AG04450 (cell line): ENCODE data around the gene AUH. TPM values are rescaled to one million over a fixed set of nuclear protein-coding genes. Genes with fewer than 3 reads are reported as not detected.

Source experiments
- CTCF ChIA-PET: fragments of 300-600, 350-600 bp; formaldehyde crosslinking; extraction: SDS; loops from one replicate; lab custom pipeline; 2022; ENCODE audit warnings: antibody characterized with exemption, inconsistent platforms; lab: Charles Lee
- POLR2A ChIA-PET: fragments of 350-600 bp; formaldehyde crosslinking; extraction: SDS; loops from one replicate; lab custom pipeline; 2021; ENCODE audit warnings: antibody characterized with exemption, inconsistent platforms; lab: Yijun Ruan, JAX
- DNase-seq: peaks from one replicate; pipeline ENCODE4 v3.0.0-alpha.2; 2011; ENCODE audit warnings: low read depth, low spot score
- H3K27ac ChIP-seq: one replicate; pipeline ENCODE4 v1.5.1; 2012; ENCODE audit warnings: low read depth, low read length, control low read depth
- H3K27me3 ChIP-seq: one replicate; pipeline ENCODE4 v1.6.0; 2012; ENCODE audit warnings: low read length; ENCODE audit not compliant: control insufficient read depth, insufficient read depth
- H3K4me3 ChIP-seq: 2 replicates; pipeline ENCODE4 v1.5.1; 2011; ENCODE audit warnings: mild to moderate bottlenecking, low read depth, low read length, control low read depth
- H3K9me3 ChIP-seq: 2 replicates; pipeline ENCODE4 v1.5.1; 2012; ENCODE audit warnings: low read length; ENCODE audit not compliant: control insufficient read depth, insufficient read depth
- CTCF ChIP-seq: IDR thresholded peaks from 2 replicates; pipeline ENCODE4 v1.5.1; 2011; ENCODE audit warnings: low read depth, low read length, control low read depth, inconsistent platforms
- polyA plus RNA-seq: library from polyadenylated mRNA; depleted of rRNA; stranded (reverse); fragments of >200 nt; gene quantifications from 2 replicates; pipeline ENCODE4 v1.2.3, GENCODE V29; 2011

The AUH gene
- polyA plus RNA-seq, 1 experiment: 9.1 TPM

- no peak for TF ChIP-seq CTCF
- Histone ChIP-seq H3K9me3 (no peaks in the 10 kb centered on the region), H3K4me3 (no peak overlapping the region), H3K27ac (no peak overlapping the region), H3K27me3 (no peaks in the 10 kb centered on the region)
- DNase-seq: no peak
- ChIA-PET POLR2A (no interaction called here), CTCF (no interaction called here)
Observed at GRCh38 chr9:91333551-91333950, 28.2 kb downstream of the AUH start.

- Histone ChIP-seq H3K27me3 (no peaks in the 10 kb centered on the region), H3K4me3 (no peak overlapping the region), H3K9me3 (peaks cover 3% of the 10 kb centered on the region), H3K27ac (no peak overlapping the region)
- ChIA-PET POLR2A (no interaction called here), CTCF (no interaction called here)
- DNase-seq: no peak
- TF ChIP-seq CTCF: no peak
Observed at GRCh38 chr9:91332546-91333231, 29.0 kb downstream of the AUH start.

GRCh38 chr9:91331849-91332248 lies 29.9 kb downstream of the AUH start:
- no peak for DNase-seq
- CTCF ChIA-PET: no interaction called here
- peaks cover 7% of the 10 kb centered on the region for H3K9me3 ChIP-seq
- no peak for TF ChIP-seq CTCF
- no peak overlapping the region for H3K27ac ChIP-seq
- H3K4me3 ChIP-seq: no peak overlapping the region
- POLR2A ChIA-PET: no interaction called here
- no peaks in the 10 kb centered on the region for H3K27me3 ChIP-seq

DNA sequence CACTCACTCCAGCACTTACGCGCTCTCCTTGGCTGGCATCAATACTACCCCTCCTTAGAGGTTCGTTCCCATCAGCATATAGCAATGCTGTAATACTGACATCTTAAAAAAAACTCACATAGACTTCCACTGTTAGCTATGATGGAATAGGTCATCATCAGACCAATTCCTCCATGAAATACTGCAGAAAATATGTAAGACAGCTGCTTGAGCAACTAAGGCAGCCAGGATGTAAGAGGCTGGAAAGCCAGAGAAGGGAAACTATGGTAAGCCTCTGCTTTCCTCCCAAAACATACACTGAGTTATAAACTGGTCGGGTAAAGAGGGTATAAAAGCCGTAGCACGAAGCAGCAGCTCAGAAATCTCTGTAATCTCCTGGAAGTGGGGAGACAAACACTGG lies 33.5 kb downstream of the AUH start:
- POLR2A ChIA-PET: no interaction called here
- CTCF ChIA-PET: interaction anchor here (0.6 kb wide), 1 partner anchor 95 kb away, joined by 3 read pairs; the partner anchor contains the start of gene NFIL3
- DNase-seq: no peak
- Histone ChIP-seq H3K27me3 (no peaks in the 10 kb centered on the region), H3K9me3 (peaks cover 7% of the 10 kb centered on the region), H3K4me3 (no peak overlapping the region), H3K27ac (no peak overlapping the region)
- TF ChIP-seq CTCF: no peak

DNA sequence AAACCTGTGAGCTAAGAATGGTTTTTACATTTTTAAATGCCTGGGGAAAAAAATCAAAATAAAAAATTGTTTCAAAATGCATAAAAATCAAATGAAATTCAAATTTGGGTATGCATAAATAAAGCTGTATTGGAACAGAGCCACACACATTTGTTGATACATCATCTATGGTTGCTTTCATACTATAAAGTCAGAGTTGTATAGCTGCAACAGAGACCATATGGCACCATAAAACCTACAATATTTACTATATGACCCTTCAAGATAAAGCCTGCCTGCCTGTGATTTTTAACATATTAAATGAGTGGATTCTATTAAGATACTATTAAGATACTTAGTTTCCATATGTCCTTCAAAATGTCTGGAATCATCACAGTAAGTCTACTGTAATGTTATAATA lies 40.0 kb downstream of the AUH start:
- Histone ChIP-seq H3K27ac (no peak overlapping the region), H3K27me3 (no peaks in the 10 kb centered on the region), H3K4me3 (no peak overlapping the region), H3K9me3 (no peaks in the 10 kb centered on the region)
- TF ChIP-seq CTCF: no peak
- ChIA-PET CTCF (interaction anchor here (1.1 kb wide), 1 partner anchor 19 kb away, joined by 3 read pairs; no protein-coding TSS in a partner anchor), POLR2A (no interaction called here)
- DNase-seq: no peak
